ENCODE measurements around the gene TCF23.

The TCF23 gene

DNA sequence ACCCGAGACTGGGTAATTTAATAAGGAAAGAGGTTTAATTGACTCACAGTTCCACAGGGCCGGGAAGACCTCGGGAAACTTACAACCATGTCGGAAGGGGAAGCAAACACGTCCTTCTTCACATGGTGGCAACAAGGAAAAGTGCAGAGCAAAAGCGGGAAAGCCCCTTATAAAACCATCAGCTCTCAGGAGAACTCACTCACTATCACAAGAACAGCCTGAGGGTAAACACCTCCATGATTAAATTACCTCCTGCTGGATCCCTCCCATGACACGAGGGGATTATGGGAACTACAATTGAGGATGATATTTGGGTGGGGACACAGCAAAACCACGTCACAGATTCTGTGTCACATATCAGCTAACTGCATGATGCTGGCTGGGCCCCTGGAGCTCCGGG is 11.4 kb downstream of the TCF23 start:
- H3K4me3 ChIP-seq (ENCODE audit: low read depth in 1 of 2, low read length in 1 of 2): no peak overlapping the region
- H3K4me1 ChIP-seq (ENCODE audit: control insufficient read depth in 1 of 2, insufficient read depth in 1 of 2, low read depth in 1 of 2, low read length in 1 of 2): no peaks in the 10 kb centered on the region
- H3K9me3 ChIP-seq: no peaks in the 10 kb centered on the region
- no peak overlapping the region for H3K27ac ChIP-seq
- H3K27me3 ChIP-seq: no peaks in the 10 kb centered on the region
- no peaks in the 10 kb centered on the region for H3K36me3 ChIP-seq
- TF ChIP-seq, protein P1, sequence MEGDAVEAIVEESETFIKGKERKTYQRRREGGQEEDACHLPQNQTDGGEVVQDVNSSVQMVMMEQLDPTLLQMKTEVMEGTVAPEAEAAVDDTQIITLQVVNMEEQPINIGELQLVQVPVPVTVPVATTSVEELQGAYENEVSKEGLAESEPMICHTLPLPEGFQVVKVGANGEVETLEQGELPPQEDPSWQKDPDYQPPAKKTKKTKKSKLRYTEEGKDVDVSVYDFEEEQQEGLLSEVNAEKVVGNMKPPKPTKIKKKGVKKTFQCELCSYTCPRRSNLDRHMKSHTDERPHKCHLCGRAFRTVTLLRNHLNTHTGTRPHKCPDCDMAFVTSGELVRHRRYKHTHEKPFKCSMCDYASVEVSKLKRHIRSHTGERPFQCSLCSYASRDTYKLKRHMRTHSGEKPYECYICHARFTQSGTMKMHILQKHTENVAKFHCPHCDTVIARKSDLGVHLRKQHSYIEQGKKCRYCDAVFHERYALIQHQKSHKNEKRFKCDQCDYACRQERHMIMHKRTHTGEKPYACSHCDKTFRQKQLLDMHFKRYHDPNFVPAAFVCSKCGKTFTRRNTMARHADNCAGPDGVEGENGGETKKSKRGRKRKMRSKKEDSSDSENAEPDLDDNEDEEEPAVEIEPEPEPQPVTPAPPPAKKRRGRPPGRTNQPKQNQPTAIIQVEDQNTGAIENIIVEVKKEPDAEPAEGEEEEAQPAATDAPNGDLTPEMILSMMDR (IDR thresholded peaks at IDR 0.05): no peak

DNA sequence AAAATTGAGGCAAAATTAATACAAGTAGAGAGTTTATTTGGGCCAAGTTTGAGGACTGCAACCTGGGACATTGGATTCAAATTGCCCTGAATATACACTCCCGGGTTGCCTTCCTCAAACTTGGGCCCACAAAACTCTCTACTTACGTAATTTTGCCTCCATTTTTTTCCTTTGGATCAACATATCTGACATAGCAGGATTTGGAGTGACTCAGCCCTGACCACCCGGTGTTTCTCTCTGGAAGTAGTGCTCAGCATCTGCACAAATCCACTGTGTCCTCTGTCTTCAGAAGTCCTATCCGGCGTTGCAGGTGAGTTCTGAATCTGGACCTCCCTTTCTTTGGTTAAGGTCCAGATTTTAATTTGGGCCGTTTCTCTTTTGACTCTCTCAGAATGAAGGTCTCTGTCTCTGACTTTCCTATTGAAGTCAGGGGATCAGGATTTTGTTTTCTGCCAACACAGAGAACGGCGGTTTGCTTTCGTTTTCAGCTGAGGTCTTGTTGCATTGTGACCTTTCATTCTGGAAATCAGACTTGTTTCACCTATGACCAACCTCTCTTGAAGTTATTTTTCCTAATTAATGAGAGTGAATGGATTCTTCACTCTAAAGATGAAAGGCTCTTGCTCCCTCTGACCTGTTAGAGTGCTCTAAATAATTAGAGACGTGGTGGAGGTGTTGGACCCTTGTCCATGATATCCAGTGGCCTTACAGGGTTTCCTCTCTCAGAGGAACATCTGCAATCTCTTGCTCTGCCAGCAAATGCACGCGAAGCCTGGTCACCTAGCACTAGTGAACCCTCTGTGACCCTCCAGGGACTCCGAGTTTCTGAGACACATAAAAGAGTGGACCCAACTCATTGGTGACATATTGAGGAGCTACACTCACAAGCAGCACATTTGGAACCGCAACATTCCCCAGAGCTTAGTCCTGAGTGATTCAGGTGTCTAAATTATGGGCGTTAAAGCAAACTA is 13.6 kb downstream of the TCF23 start:
- Histone ChIP-seq H3K9me3 (no peaks in the 10 kb centered on the region), H3K4me1 (ENCODE audit: control insufficient read depth in 1 of 2, insufficient read depth in 1 of 2, low read depth in 1 of 2, low read length in 1 of 2) (no peaks in the 10 kb centered on the region), H3K27me3 (no peaks in the 10 kb centered on the region), H3K27ac (no peak overlapping the region), H3K4me3 (ENCODE audit: low read depth in 1 of 2, low read length in 1 of 2) (no peak overlapping the region), H3K36me3 (no peaks in the 10 kb centered on the region)
- TF ChIP-seq, protein P1 (IDR thresholded peaks at IDR 0.05): no peak

DNA sequence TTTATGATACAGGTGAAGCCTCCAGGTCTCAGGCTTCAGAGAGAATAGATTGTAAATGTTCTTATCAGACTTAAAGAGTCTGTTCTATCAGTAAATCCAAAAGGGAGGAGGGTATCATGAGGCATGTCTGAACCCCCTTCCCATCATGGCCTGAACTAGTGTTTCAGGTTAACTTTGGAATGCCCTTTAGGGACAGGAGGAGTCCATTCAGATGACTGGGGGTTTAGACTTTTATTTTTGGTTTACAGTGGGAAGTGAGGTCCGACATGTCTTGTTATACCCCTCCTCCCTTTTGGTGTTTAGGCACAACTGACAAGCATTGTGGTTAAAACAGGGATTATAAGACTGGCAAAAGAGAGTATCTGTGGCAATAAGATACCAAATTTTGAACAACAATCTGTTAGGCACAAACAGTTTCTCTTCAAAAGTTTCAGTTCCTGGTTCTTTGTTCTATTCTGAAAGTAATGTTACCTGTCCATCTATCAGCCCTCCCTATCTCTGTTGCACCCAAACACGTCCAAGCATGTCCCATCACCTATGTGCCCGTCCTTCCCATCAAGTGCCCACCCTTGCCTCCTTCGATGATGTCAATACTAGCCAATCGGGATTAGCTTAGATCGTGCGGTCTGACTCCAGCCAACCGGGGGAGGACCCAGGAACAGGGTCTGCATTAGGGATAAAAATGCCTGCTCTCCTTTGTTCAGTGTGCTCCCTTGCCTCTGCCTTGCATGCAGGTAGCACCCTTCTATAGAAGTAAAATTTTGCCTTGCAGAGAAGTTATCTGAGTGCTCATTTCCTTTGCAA is 16.4 kb downstream of the TCF23 start:
- Histone ChIP-seq H3K4me1 (ENCODE audit: control insufficient read depth in 1 of 2, insufficient read depth in 1 of 2, low read depth in 1 of 2, low read length in 1 of 2) (peaks cover 0 to 4% of the 10 kb centered on the region in 2 experiments), H3K36me3 (no peaks in the 10 kb centered on the region), H3K4me3 (ENCODE audit: low read depth in 1 of 2, low read length in 1 of 2) (no peak overlapping the region), H3K27me3 (peaks cover 4% of the 10 kb centered on the region), H3K9me3 (no peaks in the 10 kb centered on the region), H3K27ac (no peak overlapping the region)
- TF ChIP-seq, protein P1 (IDR thresholded peaks at IDR 0.05): no peak

DNA sequence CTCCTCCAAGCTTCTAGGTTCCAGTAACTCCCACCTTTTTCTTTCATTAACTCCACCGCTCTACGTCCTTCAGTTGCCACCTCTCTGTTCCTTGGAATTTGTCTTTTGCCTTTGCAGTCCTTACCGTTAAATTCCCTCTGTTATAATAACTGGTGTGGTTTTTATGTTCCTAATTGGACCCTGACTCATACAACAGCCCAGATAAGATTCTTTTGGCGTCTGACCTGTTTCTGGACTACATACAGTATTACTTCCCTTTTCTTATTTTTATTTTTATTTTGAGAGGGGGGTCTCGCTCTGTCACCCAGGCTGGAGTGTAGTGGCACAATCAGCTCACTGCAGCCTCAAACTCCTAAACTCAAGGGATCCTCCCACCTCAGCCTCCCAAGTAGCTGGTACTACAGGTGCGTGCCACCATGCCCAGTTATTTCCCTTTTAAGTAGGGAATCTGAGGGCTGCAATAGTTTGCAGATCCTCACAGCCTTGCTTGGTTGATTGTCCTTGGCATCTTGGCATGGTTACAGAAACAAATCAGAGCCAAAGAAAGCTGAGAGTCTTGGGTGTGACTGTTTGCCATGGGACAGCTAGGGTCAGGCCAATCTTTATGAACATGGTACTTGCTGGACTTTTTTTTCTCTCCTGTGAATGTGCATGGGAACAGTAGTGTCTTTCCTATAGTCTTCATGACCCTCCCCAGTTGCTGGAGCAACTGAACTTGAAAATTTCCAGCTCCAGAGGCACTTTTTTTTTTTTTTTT is 22.0 kb downstream of the TCF23 start:
- Histone ChIP-seq H3K27ac (no peak overlapping the region), H3K4me3 (ENCODE audit: low read depth in 1 of 2, low read length in 1 of 2) (no peak overlapping the region), H3K4me1 (ENCODE audit: control insufficient read depth in 1 of 2, insufficient read depth in 1 of 2, low read depth in 1 of 2, low read length in 1 of 2) (peaks cover 0 to 4% of the 10 kb centered on the region in 2 experiments), H3K9me3 (no peaks in the 10 kb centered on the region), H3K27me3 (peaks cover 26% of the 10 kb centered on the region), H3K36me3 (no peaks in the 10 kb centered on the region)
- TF ChIP-seq, protein P1 (IDR thresholded peaks at IDR 0.05): no peak

DNA sequence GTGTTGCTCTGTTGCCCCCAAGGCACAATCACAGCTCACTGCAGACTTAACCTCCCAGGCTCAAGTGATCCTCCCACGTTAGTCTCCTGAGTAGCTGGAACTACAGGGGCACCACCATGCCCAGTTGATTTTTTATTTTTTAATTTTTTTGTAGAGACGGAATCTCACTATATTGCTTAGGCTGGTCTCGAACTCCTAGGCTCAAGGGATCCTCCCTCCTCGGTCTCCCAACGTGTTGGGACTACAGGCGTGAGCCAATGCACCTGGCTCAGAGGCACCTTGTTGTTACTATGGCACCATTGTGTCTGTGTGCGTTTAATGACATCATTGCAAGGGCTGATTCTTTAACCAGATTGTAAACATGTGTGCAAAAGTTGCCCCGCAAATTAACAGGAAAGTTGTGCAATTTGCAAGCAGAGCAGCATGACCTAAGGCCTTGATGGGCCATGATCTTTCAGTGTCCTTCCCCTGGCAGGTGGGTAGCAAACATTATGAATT is 22.6 kb downstream of the TCF23 start:
- H3K27ac ChIP-seq: no peak overlapping the region
- H3K27me3 ChIP-seq: peaks cover 26% of the 10 kb centered on the region
- H3K4me1 ChIP-seq (ENCODE audit: control insufficient read depth in 1 of 2, insufficient read depth in 1 of 2, low read depth in 1 of 2, low read length in 1 of 2): peaks cover 0 to 4% of the 10 kb centered on the region in 2 experiments
- TF ChIP-seq, protein P1 (IDR thresholded peaks at IDR 0.05): no peak
- no peak overlapping the region for H3K4me3 ChIP-seq (ENCODE audit: low read depth in 1 of 2, low read length in 1 of 2)
- H3K36me3 ChIP-seq: no peaks in the 10 kb centered on the region
- no peaks in the 10 kb centered on the region for H3K9me3 ChIP-seq

Measured in neutrophil (primary cell).